Cardiac muscle cell (in vitro differentiated cells and primary cell): ENCODE measurements around the gene DPY19L1. TPM values are rescaled to one million over a fixed set of nuclear protein-coding genes. Genes with fewer than 3 reads are reported as not detected.
A peak's percentile ranks its signal among the peaks of the same experiment; 100 is the strongest.
"Not testable (repeated sequence)": the region's sequence is repeated elsewhere in the genome, so short reads cannot be mapped to it uniquely, and the experiment has no call there.

Source experiments
- DNase-seq, 2 donors: peaks; one replicate each; pipeline versions ENCODE4 v3.0.0 to v3.0.0-alpha.2; 2010 to 2017; ENCODE audit warnings: low read depth in 1 of 2, low spot score in 1 of 2
- H3K27ac ChIP-seq: fragments of 200-600 bp; sonication (generic); 2 replicates; pipeline ENCODE4 v1.5.1; 2016
- H3K27me3 ChIP-seq: fragments of 200-600 bp; sonication (generic); 2 replicates; pipeline ENCODE4 v1.6.0; 2016; ENCODE audit warnings: control low read depth
- H3K36me3 ChIP-seq: fragments of 200-600 bp; sonication (generic); 2 replicates; pipeline ENCODE4 v1.5.1; 2016; ENCODE audit warnings: control low read depth
- H3K4me1 ChIP-seq: fragments of 200-600 bp; sonication (generic); 2 replicates; pipeline ENCODE4 v1.8.1; 2017; ENCODE audit warnings: low read depth, mild to moderate bottlenecking, mixed run types
- H3K4me3 ChIP-seq: fragments of 200-600 bp; sonication (generic); 2 replicates; pipeline ENCODE4 v1.5.1; 2016; ENCODE audit warnings: mild to moderate bottlenecking
- H3K9me3 ChIP-seq: fragments of 200-600 bp; sonication (generic); 2 replicates; pipeline ENCODE4 v1.5.1; 2017; ENCODE audit warnings: low read depth, mild to moderate bottlenecking, control low read depth
- CTCF ChIP-seq: IDR thresholded peaks from 2 replicates; pipeline ENCODE4 v1.5.1; 2012; ENCODE audit warnings: low read depth, mild to moderate bottlenecking, low read length
- polyA plus RNA-seq: library from polyadenylated mRNA; unstranded; fragments of >200 nt; fragmentation: Nextera tagmentation; extraction: Ambion mirVana; gene quantifications from 2 replicates; pipeline ENCODE4 v1.2.1, GENCODE V29; 2016
- total RNA-seq: library from RNA; depleted of rRNA; stranded (reverse); fragments of >200 nt; gene quantifications from 2 replicates; pipeline ENCODE4 v1.2.3, GENCODE V29; 2016

Gene DPY19L1
- total and polyA plus RNA-seq, 2 experiments from 2014 or later: 20.8 to 21.4 TPM

GRCh38 chr7:35004531-35005095 is 32.7 kb downstream of the DPY19L1 start:
- no peak for DNase-seq
- no peaks in the 10 kb centered on the region for H3K9me3 ChIP-seq

DNA sequence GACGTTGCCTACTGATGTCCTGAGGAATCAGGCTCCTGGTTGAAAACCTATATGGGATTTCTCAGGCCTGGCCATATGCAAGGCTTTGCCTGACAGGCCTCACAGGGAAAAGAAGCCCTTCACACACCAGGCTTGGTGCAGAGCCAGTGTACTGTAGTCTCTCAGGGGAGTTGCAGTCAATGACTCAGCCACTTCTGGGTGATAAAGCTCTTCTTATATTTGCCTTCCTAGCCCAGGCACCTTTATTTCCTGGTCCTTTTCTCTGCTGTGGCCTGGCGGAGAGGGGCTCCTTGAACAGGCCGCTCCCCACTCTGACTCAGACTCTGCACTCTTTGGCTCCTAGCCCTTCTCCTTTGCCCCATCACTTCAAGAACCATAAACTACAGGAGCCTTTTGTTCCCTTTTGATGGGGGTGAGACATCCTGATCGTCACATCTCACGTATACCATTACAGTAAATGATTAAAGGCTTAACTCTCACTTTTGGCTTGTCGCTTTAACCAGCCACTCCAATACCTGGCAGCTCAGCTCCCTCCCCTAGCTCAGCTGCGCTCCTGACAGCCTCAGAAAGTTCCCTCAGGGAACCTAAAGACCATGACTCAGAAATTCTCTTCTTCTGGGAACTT is 33.5 kb downstream of the DPY19L1 start:
- peak; percentile 53 to 90 for DNase-seq
- no peaks in the 10 kb centered on the region for H3K27me3 ChIP-seq
- no peaks in the 10 kb centered on the region for H3K36me3 ChIP-seq
- H3K4me3 ChIP-seq: no peak overlapping the region
- peaks cover 15% of the 10 kb centered on the region for H3K4me1 ChIP-seq
- TF ChIP-seq CTCF: no peak
- H3K27ac ChIP-seq: peak overlapping the region; percentile 53
- H3K9me3 ChIP-seq: no peaks in the 10 kb centered on the region

More at GRCh38 chr7:35004531-35005095, 32.7 kb downstream of the DPY19L1 start:
- Histone ChIP-seq H3K27me3 (no peaks in the 10 kb centered on the region), H3K27ac (peak overlapping the region; percentile 53), H3K4me1 (peaks cover 15% of the 10 kb centered on the region), H3K4me3 (no peak overlapping the region), H3K36me3 (no peaks in the 10 kb centered on the region)
- TF ChIP-seq CTCF: no peak

- H3K36me3 ChIP-seq: not testable (repeated sequence)
Measured at GRCh38 chr7:35003177-35003650, 34.1 kb downstream of the DPY19L1 start.

GRCh38 chr7:34998335-34998734 is 39.0 kb downstream of the DPY19L1 start:
- not testable (repeated sequence) for H3K9me3 ChIP-seq, H3K4me1 ChIP-seq, H3K27me3 ChIP-seq, DNase-seq, H3K27ac ChIP-seq, H3K4me3 ChIP-seq, H3K36me3 ChIP-seq

More at GRCh38 chr7:35003177-35003650, 34.1 kb downstream of the DPY19L1 start:
- H3K4me3 ChIP-seq, H3K9me3 ChIP-seq, H3K27me3 ChIP-seq: not testable (repeated sequence)
- Histone ChIP-seq H3K27ac (peak overlapping the region; percentile 53), H3K4me1 (peaks cover 15% of the 10 kb centered on the region)
- DNase-seq: peak in 1 of 2 donors; percentile 40

- not testable (repeated sequence) for H3K36me3 ChIP-seq, H3K4me1 ChIP-seq, H3K4me3 ChIP-seq, H3K27ac ChIP-seq, DNase-seq, H3K27me3 ChIP-seq, H3K9me3 ChIP-seq
Measured at GRCh38 chr7:34996423-34997090, 40.7 kb downstream of the DPY19L1 start.

GRCh38 chr7:34995757-34996156 is 41.5 kb downstream of the DPY19L1 start:
- Histone ChIP-seq H3K36me3 (no peaks in the 10 kb centered on the region), H3K27me3 (no peaks in the 10 kb centered on the region), H3K4me3 (no peak overlapping the region), H3K27ac (no peak overlapping the region), H3K9me3 (no peaks in the 10 kb centered on the region), H3K4me1 (no peaks in the 10 kb centered on the region)
- no peak for TF ChIP-seq CTCF
- DNase-seq: no peak
